ENCODE measurements around the gene DCLRE1A. TPM values are rescaled to one million over a fixed set of nuclear protein-coding genes. Genes with fewer than 3 reads are reported as not detected.

DCLRE1A gene
- total and polyA plus RNA-seq, 9 of the 15 experiments (the other 6 are each of a cell fraction or from before 2014, with no cell fraction given): 8.5 to 25.5 (median 15.5) TPM

GRCh38 chr10:113819989-113820388, 33.9 kb downstream of the DCLRE1A start:
- DNase-seq (ENCODE audit: extremely low read depth in 1 of 4, low spot score in 3 of 4) (peak; percentile 8 to 49 (median 21)), FAIRE-seq (peak; percentile 67), ATAC-seq (peak; percentile 72)
- WGBS (ENCODE audit: insufficient coverage, low coverage, missing lambda C conversion rate): 6% methylated on average over 3 of the region's 4 CpGs
- ChIA-PET CTCF (ENCODE audit: low intra/inter-chr PET ratio) (no interaction called here), POLR2A (no interaction called here)
- no peak for TF ChIP-seq GABPA (tag; conservative IDR thresholded peaks at IDR 0.05; ENCODE audit: low read depth)
- 0 out of 2 replicates have a peak, but pooled peaks have one; percentile 27 for TF ChIP-seq SMARCA4 (IDR thresholded peaks at IDR 0.05)
- no peak for TF ChIP-seq ZNF124 (CRISPR knock-in tag; IDR thresholded peaks at IDR 0.05)
- 0 out of 2 replicates have a peak, but pooled peaks have one; percentile 38 for TF ChIP-seq MAFG (tag; conservative IDR thresholded peaks at IDR 0.05)
- peak; percentile 71 for TF ChIP-seq CBFA2T3 (IDR thresholded peaks at IDR 0.05)
- no peak for TF ChIP-seq STAT5B (CRISPR knock-in tag; IDR thresholded peaks at IDR 0.05)
- TF ChIP-seq ARID1B (IDR thresholded peaks at IDR 0.05): peak; percentile 56
- peak; percentile 32; the same call in 1 of the 2 replicates for TF ChIP-seq TAL1 (IDR thresholded peaks at IDR 0.05)
- peak; percentile 42; the same call in 1 of the 2 replicates for TF ChIP-seq ZEB2 (IDR thresholded peaks at IDR 0.05)
- TF ChIP-seq ZNF316 (IDR thresholded peaks at IDR 0.05): peak; percentile 85
- no peak for TF ChIP-seq KLF6 (CRISPR knock-in tag; IDR thresholded peaks at IDR 0.05; ENCODE audit: borderline replicate concordance)
- TF ChIP-seq, protein P1, sequence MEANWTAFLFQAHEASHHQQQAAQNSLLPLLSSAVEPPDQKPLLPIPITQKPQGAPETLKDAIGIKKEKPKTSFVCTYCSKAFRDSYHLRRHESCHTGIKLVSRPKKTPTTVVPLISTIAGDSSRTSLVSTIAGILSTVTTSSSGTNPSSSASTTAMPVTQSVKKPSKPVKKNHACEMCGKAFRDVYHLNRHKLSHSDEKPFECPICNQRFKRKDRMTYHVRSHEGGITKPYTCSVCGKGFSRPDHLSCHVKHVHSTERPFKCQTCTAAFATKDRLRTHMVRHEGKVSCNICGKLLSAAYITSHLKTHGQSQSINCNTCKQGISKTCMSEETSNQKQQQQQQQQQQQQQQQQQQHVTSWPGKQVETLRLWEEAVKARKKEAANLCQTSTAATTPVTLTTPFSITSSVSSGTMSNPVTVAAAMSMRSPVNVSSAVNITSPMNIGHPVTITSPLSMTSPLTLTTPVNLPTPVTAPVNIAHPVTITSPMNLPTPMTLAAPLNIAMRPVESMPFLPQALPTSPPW (CRISPR knock-in tag; IDR thresholded peaks at IDR 0.05): no peak
- TF ChIP-seq NFE2 (IDR thresholded peaks at IDR 0.05; ENCODE audit: low read depth): peak; percentile 59; the same call in 1 of the 2 replicates
- TF ChIP-seq RCOR1 (IDR thresholded peaks at IDR 0.05; ENCODE audit: borderline replicate concordance in 1 of 2, low read depth in 2 of 2, low read length in 2 of 2): 0 out of 4 replicates have a peak, but pooled peaks of 1 of the 2 experiments have one; percentile 17
- peak; percentile 47; the same call in 1 of the 2 replicates for TF ChIP-seq CBFA2T2 (conservative IDR thresholded peaks at IDR 0.05)
- 0 out of 2 replicates have a peak, but pooled peaks have one; percentile 18 for TF ChIP-seq NCOR1 (IDR thresholded peaks at IDR 0.05)
- peak; percentile 23; the same call in 1 of the 2 replicates for TF ChIP-seq MAFF (IDR thresholded peaks at IDR 0.05; ENCODE audit: low read length)
- TF ChIP-seq DPF2 (IDR thresholded peaks at IDR 0.05): 0 out of 2 replicates have a peak, but pooled peaks have one; percentile 39
- no peak for TF ChIP-seq ETS1 (conservative IDR thresholded peaks at IDR 0.05; ENCODE audit: control insufficient read depth, low read depth, low read length)
- TF ChIP-seq CTBP1 (IDR thresholded peaks at IDR 0.05; ENCODE audit: borderline replicate concordance): peak; percentile 58; the same call in 1 of the 2 replicates
- peak; percentile 80 for TF ChIP-seq C11orf30 (IDR thresholded peaks at IDR 0.05; ENCODE audit: low read depth)
- no peak for TF ChIP-seq MTF1 (CRISPR knock-in tag; IDR thresholded peaks at IDR 0.05; ENCODE audit: borderline replicate concordance)
- TF ChIP-seq TCF3 (CRISPR knock-in tag; IDR thresholded peaks at IDR 0.05): peak; percentile 49
- Histone ChIP-seq H3K9me3 (replicated peaks; ENCODE audit: control insufficient read depth, insufficient read depth, low read depth, low read length) (no peaks in the 10 kb centered on the region), H3K36me3 (ENCODE audit: control insufficient read depth, insufficient read depth, low read length) (no peaks in the 10 kb centered on the region), H3K4me2 (ENCODE audit: insufficient read depth, low read length) (peak overlapping the region; percentile 45), H3K27ac (ENCODE audit: extremely low read depth, low read depth, low read length) (no peak overlapping the region; the same call in 2 of the 3 replicates), H3K9me1 (ENCODE audit: control insufficient read depth, insufficient read depth, low read length) (no peaks in the 10 kb centered on the region), H3K9ac (ENCODE audit: insufficient read depth in 1 of 2, low read depth in 2 of 2, low read length in 2 of 2) (no peak overlapping the region), H3K4me3 (no peak overlapping the region), H3K27me3 (ENCODE audit: control insufficient read depth in 2 of 2, insufficient read depth in 2 of 2, low read length in 2 of 2) (no peaks in the 10 kb centered on the region), H2AFZ (ENCODE audit: low read depth, low read length) (peak overlapping the region; percentile 74), H4K20me1 (replicated peaks; ENCODE audit: control insufficient read depth, insufficient read depth, low read length) (no peaks in the 10 kb centered on the region), H3K4me1 (replicated peaks in 1 of 2; ENCODE audit: control insufficient read depth in 2 of 2, insufficient read depth in 2 of 2, low read length in 2 of 2) (peaks cover 13 to 21% of the 10 kb centered on the region in 2 experiments; a peak in 3 of 5 replicates), H3K79me2 (ENCODE audit: control insufficient read depth, insufficient read depth, low read length) (no peaks in the 10 kb centered on the region)
- in situ Hi-C loops (cut with MboI) (no loop called here), intact Hi-C loops (cut with micrococcal nuclease) (no loop called here)
- no TSS peak for BruUV-seq (replicated peaks)
